H1 (cell line): Measurements from ENCODE around the gene FAM43B. TPM values are rescaled to one million over a fixed set of nuclear protein-coding genes. Genes with fewer than 3 reads are reported as not detected.

ENCODE experiments used
- CTCF ChIA-PET: fragments of 300-600 bp; sonication (Branson Sonifier 250); formaldehyde crosslinking; loops from one replicate; lab custom pipeline; 2021; ENCODE audit not compliant: partially characterized antibody; lab: Charles Lee
- POLR2A ChIA-PET: fragments of 300-600 bp; sonication (Branson Sonifier 250); formaldehyde crosslinking; loops from one replicate; lab custom pipeline; 2021; ENCODE audit warnings: inconsistent platforms; ENCODE audit not compliant: partially characterized antibody; lab: Charles Lee
- DNase-seq, 2 experiments: peaks; one replicate each; pipeline versions ENCODE4 v3.0.0 to v3.0.0-alpha.2; 2010 to 2022; ENCODE audit warnings: low spot score in 2 of 2, low read depth in 1 of 2, mixed read lengths in 1 of 2
- FAIRE-seq: peaks from 2 replicates; lab custom pipeline; 2011; peaks lifted over from hg19 to GRCh38; lab: Jason Lieb, UNC
- H2AFZ ChIP-seq: 2 replicates; pipeline ENCODE4 v1.8.1; 2012; ENCODE audit warnings: low read length, inconsistent platforms
- H2AK5ac ChIP-seq: 2 replicates; pipeline ENCODE4 v1.6.1; 2013; ENCODE audit warnings: low read depth, low read length
- H2BK120ac ChIP-seq: replicated peaks from 2 replicates; pipeline ENCODE3; 2013; ENCODE audit warnings: low read depth, low read length, inconsistent platforms
- H2BK12ac ChIP-seq: 2 replicates; pipeline ENCODE4 v1.6.1; 2013; ENCODE audit warnings: low read depth, low read length
- H2BK15ac ChIP-seq: 2 replicates; pipeline ENCODE4 v1.6.1; 2013; ENCODE audit warnings: low read length
- H2BK20ac ChIP-seq: 2 replicates; pipeline ENCODE4 v1.6.1; 2013; ENCODE audit warnings: low read length
- H2BK5ac ChIP-seq: 2 replicates; pipeline ENCODE4 v1.6.1; 2013; ENCODE audit warnings: low read depth, low read length
- H3K14ac ChIP-seq: 2 replicates; pipeline ENCODE4 v1.6.1; 2013; ENCODE audit warnings: inconsistent platforms; ENCODE audit not compliant: insufficient read length
- H3K18ac ChIP-seq: 2 replicates; pipeline ENCODE4 v1.6.1; 2013; ENCODE audit warnings: low read length; ENCODE audit errors: extremely low read depth
- H3K23ac ChIP-seq: 2 replicates; pipeline ENCODE4 v1.6.1; 2013; ENCODE audit warnings: inconsistent platforms; ENCODE audit not compliant: insufficient read length
- H3K23me2 ChIP-seq: 2 replicates; pipeline ENCODE4 v1.6.1; 2013; ENCODE audit warnings: low read depth, low read length
- H3K27ac ChIP-seq: 2 replicates; pipeline ENCODE4 v1.6.1; 2011; ENCODE audit warnings: low read depth, low read length, inconsistent platforms
- H3K27me3 ChIP-seq, 4 experiments: replicated peaks in 1 of 4; 1 replicate in 1 of 4; 2 replicates in 3 of 4; pipeline versions ENCODE4 v1.6.1 to v1.8.1; 2011 to 2013; ENCODE audit warnings: low read length in 3 of 4, mild to moderate bottlenecking in 3 of 4, inconsistent platforms in 2 of 4, mixed read lengths in 2 of 4, moderate library complexity in 1 of 4; ENCODE audit not compliant: control insufficient read depth in 3 of 4, insufficient read depth in 3 of 4; ENCODE audit errors: extremely low read depth in 1 of 4
- H3K36me3 ChIP-seq, 4 experiments: 2 replicates each; pipeline versions ENCODE4 v1.6.1 to v1.8.1; 2011 to 2013; ENCODE audit warnings: mild to moderate bottlenecking in 4 of 4, low read length in 3 of 4, moderate library complexity in 2 of 4, control low read depth in 1 of 4, inconsistent platforms in 1 of 4; ENCODE audit not compliant: insufficient read depth in 4 of 4, control insufficient read depth in 2 of 4
- H3K4ac ChIP-seq: replicated peaks from 2 replicates; pipeline ENCODE3; 2013; ENCODE audit warnings: low read length, low read depth, mixed read lengths, inconsistent platforms; ENCODE audit not compliant: insufficient read length
- H3K4me1 ChIP-seq, 4 experiments: replicated peaks in 1 of 4; 1 replicate in 1 of 4; 2 replicates in 3 of 4; pipeline versions ENCODE4 v1.6.1 to v1.8.1; 2011 to 2013; ENCODE audit warnings: low read length in 3 of 4, inconsistent platforms in 2 of 4, mixed read lengths in 1 of 4; ENCODE audit not compliant: insufficient read depth in 4 of 4, control insufficient read depth in 3 of 4
- H3K4me2 ChIP-seq, 2 experiments: 2 replicates each; pipeline versions ENCODE4 v1.6.1 to v1.8.1; 2011 to 2013; ENCODE audit warnings: low read depth in 2 of 2, low read length in 2 of 2, control low read depth in 1 of 2, inconsistent platforms in 1 of 2, mild to moderate bottlenecking in 1 of 2; ENCODE audit not compliant: insufficient read depth in 1 of 2
- H3K4me3 ChIP-seq, 4 experiments: fragments of 200-600, 300-600 bp in 1 of 4; sonication (generic), shearing (Covaris generic), sonication (Bioruptor Twin) in 1 of 4; 2 replicates each; pipeline versions ENCODE4 v1.5.1 to v1.8.1; 2011 to 2016; ENCODE audit warnings: low read length in 4 of 4, low read depth in 3 of 4, control low read depth in 2 of 4, inconsistent platforms in 2 of 4, mild to moderate bottlenecking in 2 of 4, mixed read lengths in 1 of 4, moderate library complexity in 1 of 4; ENCODE audit not compliant: insufficient read depth in 2 of 4; ENCODE audit errors: extremely low read depth in 1 of 4
- H3K56ac ChIP-seq: replicated peaks from 2 replicates; pipeline ENCODE3; 2013; ENCODE audit warnings: low read depth, mild to moderate bottlenecking, mixed read lengths, low read length, inconsistent platforms; ENCODE audit not compliant: insufficient read length
- H3K79me1 ChIP-seq: 2 replicates; pipeline ENCODE4 v1.6.1; 2013; ENCODE audit warnings: low read depth, low read length, control low read depth
- H3K79me2 ChIP-seq, 2 experiments: 2 replicates each; pipeline versions ENCODE4 v1.6.1 to v1.8.1; 2012 to 2013; ENCODE audit warnings: low read length in 2 of 2, mild to moderate bottlenecking in 2 of 2, inconsistent platforms in 1 of 2; ENCODE audit not compliant: insufficient read depth in 2 of 2, control insufficient read depth in 1 of 2
- H3K9ac ChIP-seq, 4 experiments: replicated peaks in 1 of 4; 1 replicate in 1 of 4; 2 replicates in 3 of 4; pipeline versions ENCODE4 v1.6.1 to v1.8.1; 2011 to 2013; ENCODE audit warnings: low read depth in 3 of 4, low read length in 3 of 4, control low read depth in 2 of 4, mild to moderate bottlenecking in 2 of 4, moderate library complexity in 2 of 4, inconsistent platforms in 1 of 4; ENCODE audit errors: extremely low read depth in 1 of 4
- H3K9me3 ChIP-seq, 2 experiments: 2 replicates each; pipeline versions ENCODE4 v1.6.1 to v1.8.1; 2012 to 2013; ENCODE audit warnings: mild to moderate bottlenecking in 2 of 2, moderate library complexity in 2 of 2, control low read depth in 1 of 2, inconsistent platforms in 1 of 2, low read depth in 1 of 2, low read length in 1 of 2, mixed read lengths in 1 of 2; ENCODE audit not compliant: insufficient read depth in 2 of 2
- H4K20me1 ChIP-seq, 2 experiments: replicated peaks in 1 of 2; 2 replicates each; pipeline versions ENCODE3 to v1.8.1; 2011 to 2013; ENCODE audit warnings: inconsistent platforms in 2 of 2, low read length in 2 of 2, mild to moderate bottlenecking in 1 of 2; ENCODE audit not compliant: insufficient read depth in 2 of 2, control insufficient read depth in 1 of 2
- H4K5ac ChIP-seq: 2 replicates; pipeline ENCODE4 v1.6.1; 2013; ENCODE audit warnings: low read length, low read depth, mixed read lengths, inconsistent platforms; ENCODE audit not compliant: insufficient read length
- H4K8ac ChIP-seq: 2 replicates; pipeline ENCODE4 v1.8.0; 2013; ENCODE audit warnings: mild to moderate bottlenecking, moderate library complexity, low read length, inconsistent platforms; ENCODE audit not compliant: insufficient read depth; ENCODE audit errors: extremely low read depth
- H4K91ac ChIP-seq: replicated peaks from 2 replicates; pipeline ENCODE3; 2013; ENCODE audit warnings: low read length, mixed read lengths, inconsistent platforms; ENCODE audit not compliant: insufficient read length
- RFX5 ChIP-seq: IDR thresholded peaks from 2 replicates; pipeline ENCODE4 v1.6.1; 2011; ENCODE audit warnings: low read depth, low read length, improper control_type of control experiment, borderline replicate concordance
- WGBS, 2 experiments: shearing (Covaris generic) in 1 of 2; methylation state at CpG; one replicate each; pipeline versions ENCODE4 v1.1.6 to v1.1.7; 2013 to 2015; ENCODE audit warnings: low lambda C conversion rate in 2 of 2, mixed read lengths in 2 of 2, inconsistent platforms in 1 of 2, low coverage in 1 of 2, missing lambda C conversion rate in 1 of 2; ENCODE audit not compliant: insufficient replicate concordance in 2 of 2, insufficient coverage in 1 of 2, insufficient read length in 1 of 2; ENCODE audit errors: extremely low coverage in 1 of 2, missing lambda C conversion rate in 1 of 2; 5-methylcytosine and 5-hydroxymethylcytosine counted together
- polyA plus RNA-seq, 7 experiments: library from polyadenylated mRNA; depleted of rRNA in 3 of 7; stranded (reverse) in 5 of 7; unstranded in 2 of 7; fragments of >200 nt in 5 of 7; fragments of 200-250 nt in 2 of 7; gene quantifications; 1 replicate in 5 of 7; 2 replicates in 1 of 7; 4 replicates in 1 of 7; pipeline versions ENCODE4 v1.2.1 to v1.2.3, GENCODE V29; 2011 to 2013; ENCODE audit warnings: missing spikeins in 2 of 7, mixed read lengths in 2 of 7
- total RNA-seq: library from RNA; stranded (reverse); fragmentation: NEBNext Ultra II Directional; extraction: Animal tissue kit (Norgen Biotek cat#: 25700); gene quantifications from 2 replicates; pipeline ENCODE4 v1.2.1, GENCODE V29; 2021

FAM43B gene
- total and polyA plus RNA-seq, 2 of the 8 experiments (the other 6 are each of a cell fraction or from before 2014, with no cell fraction given): 0.88 to 2.2 TPM

DNA sequence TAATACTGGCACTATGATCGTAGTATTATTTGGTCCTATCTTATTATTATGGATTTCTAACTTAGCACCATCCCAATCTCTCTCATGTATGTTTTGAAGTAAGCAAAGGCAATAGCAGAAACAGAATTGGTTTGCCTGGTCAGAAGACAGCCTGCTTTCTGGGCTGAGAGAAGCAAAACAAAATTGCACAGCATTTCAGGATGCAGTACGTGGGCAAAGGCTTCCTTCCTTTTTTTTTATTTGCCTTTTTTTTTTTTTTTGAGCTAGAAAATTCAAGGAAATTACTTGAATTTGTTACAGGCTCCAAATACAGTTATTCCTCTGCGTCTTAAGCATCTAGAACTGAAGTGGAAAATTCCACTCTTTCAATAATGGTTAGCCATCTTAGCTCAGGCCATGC, 45.3 kb downstream of the FAM43B start:
- Histone ChIP-seq H3K4me2 (no peak overlapping the region), H3K4me1 (no peaks in the 10 kb centered on the region), H4K20me1 (no peaks in the 10 kb centered on the region), H2BK15ac (no peak overlapping the region), H3K9me3 (no peaks in the 10 kb centered on the region), H3K14ac (no peak overlapping the region), H3K23me2 (no peaks in the 10 kb centered on the region; the same call in 1 of the 2 replicates), H3K4ac (no peak overlapping the region), H2AFZ (no peak overlapping the region), H4K91ac (no peak overlapping the region), H2BK5ac (no peak overlapping the region), H3K79me2 (no peaks in the 10 kb centered on the region), H2BK12ac (no peak overlapping the region), H3K9ac (no peak overlapping the region), H3K27me3 (no peaks in the 10 kb centered on the region), H3K4me3 (no peak overlapping the region), H2BK20ac (no peak overlapping the region), H4K8ac (no peak overlapping the region), H3K79me1 (no peaks in the 10 kb centered on the region), H3K27ac (no peak overlapping the region), H3K56ac (no peak overlapping the region), H3K36me3 (no peaks in the 10 kb centered on the region), H3K18ac (no peak overlapping the region), H2BK120ac (no peak overlapping the region), H3K23ac (no peak overlapping the region), H4K5ac (no peak overlapping the region), H2AK5ac (no peak overlapping the region)
- POLR2A ChIA-PET: no interaction called here
- 86% methylated on average over 3 of the region's 3 CpGs; no CpG with 5 or more reads in 1 of the 2 experiments for WGBS, 2 experiments
- TF ChIP-seq RFX5: no peak
- DNase-seq (no peak), FAIRE-seq (no peak)
- CTCF ChIA-PET: interaction anchor here (1.2 to 2.0 kb wide), 3 partner anchors 12 to 32 kb away, joined by 3 to 5 read pairs (median 5); no protein-coding TSS in a partner anchor
